ENCODE results near the gene OR51B4.

GRCh38 chr11:5283882-5284281 is 17.9 kb downstream of the OR51B4 start:
- TF ChIP-seq POLR2A (IDR thresholded peaks at IDR 0.05; ENCODE audit: low read depth, low read length) (no peak), POLR2AphosphoS5 (IDR thresholded peaks at IDR 0.05; ENCODE audit: low read depth, low read length) (no peak), TAF1 (IDR thresholded peaks at IDR 0.05; ENCODE audit: low read depth, low read length) (no peak), POU2F2 (IDR thresholded peaks at IDR 0.05; ENCODE audit: low read depth, low read length) (no peak)
